ENCODE results near the gene PTPRCAP. TPM values are rescaled to one million over a fixed set of nuclear protein-coding genes. Genes with fewer than 3 reads are reported as not detected.

Gene PTPRCAP
- total and polyA plus RNA-seq, 2 experiments from 2014 or later: 0.43 TPM; not detected in 1

GRCh38 chr11:67465189-67465510 is 27.7 kb upstream of the PTPRCAP start:
- H3K36me3 ChIP-seq (ENCODE audit: low read depth): no peaks in the 10 kb centered on the region
- no peak for DNase-seq
- H3K4me1 ChIP-seq (ENCODE audit: insufficient read depth): peaks cover 4% of the 10 kb centered on the region; the same call in 1 of the 2 replicates
- H3K27me3 ChIP-seq (replicated peaks; ENCODE audit: insufficient read depth): no peaks in the 10 kb centered on the region
- H3K9me2 ChIP-seq (ENCODE audit: insufficient read depth): no peaks in the 10 kb centered on the region
- H3K4me2 ChIP-seq (ENCODE audit: unreplicated experiment): peak overlapping the region; percentile 50
- TF ChIP-seq EZH2phosphoT487 (IDR thresholded peaks at IDR 0.05; ENCODE audit: insufficient read depth, low read depth) (no peak), EZH2 (IDR thresholded peaks at IDR 0.05; ENCODE audit: insufficient read depth, poor library complexity, severe bottlenecking) (no peak)
- peak overlapping the region; percentile 77 for H2AFZ ChIP-seq
- 79 to 83% methylated on average over 3 of the region's 3 CpGs for WGBS, 2 experiments (ENCODE audit: low coverage in 1 of 2, low lambda C conversion rate in 2 of 2, missing lambda C conversion rate in 2 of 2)
- H4K20me1 ChIP-seq (ENCODE audit: insufficient read depth): no peaks in the 10 kb centered on the region
- H3K9ac ChIP-seq: peak overlapping the region; percentile 52
- H3F3A ChIP-seq (ENCODE audit: insufficient read depth): no peaks in the 10 kb centered on the region
- peaks cover 23% of the 10 kb centered on the region; the same call in 1 of the 2 replicates for H3K79me2 ChIP-seq (ENCODE audit: insufficient read depth)
- H3K27ac ChIP-seq: no peak overlapping the region
- in situ Hi-C loops (cut with MboI): no loop called here
- peak overlapping the region; percentile 70 for H3K4me3 ChIP-seq
- no peaks in the 10 kb centered on the region for H3K9me3 ChIP-seq (ENCODE audit: low read depth)

GRCh38 chr11:67464411-67465188 is 27.1 kb upstream of the PTPRCAP start:
- peak overlapping the region; percentile 50 for H3K4me2 ChIP-seq (ENCODE audit: unreplicated experiment)
- H3K4me3 ChIP-seq: peak overlapping the region; percentile 70
- DNase-seq: peak; percentile 79
- in situ Hi-C loops (cut with MboI): no loop called here
- WGBS, 2 experiments (ENCODE audit: low coverage in 1 of 2, low lambda C conversion rate in 2 of 2, missing lambda C conversion rate in 2 of 2): 35 to 40% methylated on average over 42 to 54 of the region's 56 CpGs
- H2AFZ ChIP-seq: peak overlapping the region; percentile 77
- H3K27ac ChIP-seq: no peak overlapping the region
- no peaks in the 10 kb centered on the region for H3K27me3 ChIP-seq (replicated peaks; ENCODE audit: insufficient read depth)
- no peaks in the 10 kb centered on the region for H3F3A ChIP-seq (ENCODE audit: insufficient read depth)
- no peaks in the 10 kb centered on the region for H3K36me3 ChIP-seq (ENCODE audit: low read depth)
- no peak for TF ChIP-seq EZH2 (IDR thresholded peaks at IDR 0.05; ENCODE audit: insufficient read depth, poor library complexity, severe bottlenecking)
- TF ChIP-seq EZH2phosphoT487 (IDR thresholded peaks at IDR 0.05; ENCODE audit: insufficient read depth, low read depth): no peak
- H4K20me1 ChIP-seq (ENCODE audit: insufficient read depth): no peaks in the 10 kb centered on the region
- H3K9me2 ChIP-seq (ENCODE audit: insufficient read depth): no peaks in the 10 kb centered on the region
- peaks cover 23% of the 10 kb centered on the region; the same call in 1 of the 2 replicates for H3K79me2 ChIP-seq (ENCODE audit: insufficient read depth)
- H3K9me3 ChIP-seq (ENCODE audit: low read depth): no peaks in the 10 kb centered on the region
- peaks cover 1% of the 10 kb centered on the region; the same call in 1 of the 2 replicates for H3K4me1 ChIP-seq (ENCODE audit: insufficient read depth)
- H3K9ac ChIP-seq: peak overlapping the region; percentile 52

GRCh38 chr11:67463680-67464410 is 26.4 kb upstream of the PTPRCAP start:
- Histone ChIP-seq H3K79me2 (ENCODE audit: insufficient read depth) (peaks cover 23% of the 10 kb centered on the region; the same call in 1 of the 2 replicates), H3K27me3 (replicated peaks; ENCODE audit: insufficient read depth) (no peaks in the 10 kb centered on the region), H3K9ac (peak overlapping the region; percentile 40), H3K9me2 (ENCODE audit: insufficient read depth) (no peaks in the 10 kb centered on the region), H3K9me3 (ENCODE audit: low read depth) (no peaks in the 10 kb centered on the region), H4K20me1 (ENCODE audit: insufficient read depth) (no peaks in the 10 kb centered on the region), H3F3A (ENCODE audit: insufficient read depth) (no peaks in the 10 kb centered on the region), H3K4me3 (peak overlapping the region; percentile 70), H3K4me1 (ENCODE audit: insufficient read depth) (no peaks in the 10 kb centered on the region), H3K4me2 (ENCODE audit: unreplicated experiment) (peak overlapping the region; percentile 50), H2AFZ (peak overlapping the region; percentile 77), H3K36me3 (ENCODE audit: low read depth) (no peaks in the 10 kb centered on the region), H3K27ac (no peak overlapping the region)
- in situ Hi-C loops (cut with MboI): no loop called here
- peak; percentile 49 for DNase-seq
- WGBS, 2 experiments (ENCODE audit: low coverage in 1 of 2, low lambda C conversion rate in 2 of 2, missing lambda C conversion rate in 2 of 2): 83 to 90% methylated on average over 20 of the region's 20 CpGs
- TF ChIP-seq EZH2 (IDR thresholded peaks at IDR 0.05; ENCODE audit: insufficient read depth, poor library complexity, severe bottlenecking): no peak

- Histone ChIP-seq H3K27ac (no peak overlapping the region), H3K4me1 (ENCODE audit: insufficient read depth) (no peaks in the 10 kb centered on the region), H3F3A (ENCODE audit: insufficient read depth) (no peaks in the 10 kb centered on the region), H4K20me1 (ENCODE audit: insufficient read depth) (no peaks in the 10 kb centered on the region), H3K27me3 (replicated peaks; ENCODE audit: insufficient read depth) (no peaks in the 10 kb centered on the region), H2AFZ (no peak overlapping the region), H3K4me2 (ENCODE audit: unreplicated experiment) (no peak overlapping the region), H3K79me2 (ENCODE audit: insufficient read depth) (peaks cover 19% of the 10 kb centered on the region; the same call in 1 of the 2 replicates), H3K9me2 (ENCODE audit: insufficient read depth) (no peaks in the 10 kb centered on the region), H3K9ac (no peak overlapping the region), H3K36me3 (ENCODE audit: low read depth) (no peaks in the 10 kb centered on the region), H3K9me3 (ENCODE audit: low read depth) (no peaks in the 10 kb centered on the region), H3K4me3 (no peak overlapping the region)
- DNase-seq: no peak
- 91 to 93% methylated on average over 10 of the region's 10 CpGs for WGBS, 2 experiments (ENCODE audit: low coverage in 1 of 2, low lambda C conversion rate in 2 of 2, missing lambda C conversion rate in 2 of 2)
- in situ Hi-C loops (cut with MboI): no loop called here
- TF ChIP-seq EZH2 (IDR thresholded peaks at IDR 0.05; ENCODE audit: insufficient read depth, poor library complexity, severe bottlenecking) (no peak), EZH2phosphoT487 (IDR thresholded peaks at IDR 0.05; ENCODE audit: insufficient read depth, low read depth) (no peak)
Observed at GRCh38 chr11:67463186-67463585, 25.7 kb upstream of the PTPRCAP start.

All from GM23248 (cell line).